Transverse colon (tissue), 4 donors: ENCODE results near the gene PPCDC. TPM values are rescaled to one million over a fixed set of nuclear protein-coding genes. Genes with fewer than 3 reads are reported as not detected.

Experiments
- DNase-seq: peaks from one replicate; pipeline ENCODE4 v3.0.0-alpha.2; 2019
- H3K27ac ChIP-seq, 4 donors: fragments of 200-600 bp; sonication (generic); 2 replicates each; pipeline ENCODE4 v1.5.1; 2016 to 2018; ENCODE audit warnings: inconsistent platforms in 4 of 4
- H3K27me3 ChIP-seq: fragments of 200-600 bp; sonication (generic); 2 replicates; pipeline ENCODE4 v1.5.1; 2017; ENCODE audit warnings: inconsistent platforms
- H3K36me3 ChIP-seq, 4 donors: fragments of 200-600 bp; sonication (generic); 2 replicates each; pipeline ENCODE4 v1.5.1; 2017 to 2019; ENCODE audit warnings: inconsistent platforms in 4 of 4
- H3K4me1 ChIP-seq, 4 donors: fragments of 200-600 bp; sonication (generic); 2 replicates each; pipeline ENCODE4 v1.5.1; 2017 to 2020; ENCODE audit warnings: inconsistent platforms in 4 of 4
- H3K4me3 ChIP-seq, 4 donors: fragments of 200-600 bp; sonication (generic); 1 replicate in 1 of 4; 2 replicates in 3 of 4; pipeline versions ENCODE4 v1.5.1 to v1.6.1; 2017 to 2019; ENCODE audit warnings: inconsistent platforms in 4 of 4
- H3K9me3 ChIP-seq, 2 donors: fragments of 200-600 bp; sonication (generic); 2 replicates each; pipeline ENCODE4 v1.5.1; 2017 to 2019; ENCODE audit warnings: inconsistent platforms in 2 of 2
- CTCF ChIP-seq, 5 experiments: fragments of 200-600 bp in 3 of 5; fragments of 450-650 bp in 2 of 5; sonication (generic) in 3 of 5; IDR thresholded peaks; 1 replicate in 2 of 5; 2 replicates in 3 of 5; pipeline ENCODE4 v1.5.1; 2016 to 2017; ENCODE audit warnings: antibody characterized with exemption in 5 of 5, inconsistent platforms in 3 of 5, mild to moderate bottlenecking in 2 of 5, moderate library complexity in 1 of 5
- EP300 ChIP-seq: sonication (generic); formaldehyde crosslinking; IDR thresholded peaks from one replicate; pipeline ENCODE4 v1.6.1; 2017; ENCODE audit warnings: antibody characterized with exemption, low read depth
- POLR2A ChIP-seq: fragments of 450-650 bp; IDR thresholded peaks from one replicate; pipeline ENCODE4 v1.6.1; 2016; ENCODE audit warnings: antibody characterized with exemption, mild to moderate bottlenecking, moderate library complexity
- POLR2AphosphoS5 ChIP-seq, 3 donors: sonication (generic); formaldehyde crosslinking; IDR thresholded peaks; one replicate each; pipeline ENCODE4 v1.6.1; 2016; ENCODE audit warnings: antibody characterized with exemption in 3 of 3
- WGBS, 2 donors: methylation state at CpG; one replicate each; pipeline ENCODE4 v1.1.5; 2018; ENCODE audit warnings: low coverage in 1 of 2; 5-methylcytosine and 5-hydroxymethylcytosine counted together
- in situ Hi-C, 4 donors: fragments of 200-750 bp; cut with MboI; loops; one replicate each; pipeline versions ENCODE4 v1.15.0 to v1.15.1; 2017; ENCODE audit warnings: low sequenced_read_pairs in 3 of 4, low pct_ligation_motif_present in 1 of 4, low pct_unique_long_range_greater_than_20kb in 1 of 4
- intact Hi-C: fragments of 100-400 bp; cut with DNase I; formaldehyde crosslinking; loops from one replicate; pipeline ENCODE4 v1.15.1; 2023; ENCODE audit warnings: low total_unique reads
- total RNA-seq, 4 donors: library from RNA; depleted of rRNA; stranded (reverse); fragments of >200 nt; gene quantifications; one replicate each; pipeline ENCODE4 v1.1.0, GENCODE V29; 2016

The PPCDC gene
- total RNA-seq, 4 donors from 2014 or later, result 5.2 to 54.5 (median 25.2) TPM

GRCh38 chr15:75033809-75034208, 10.4 kb downstream of the PPCDC start:
- Histone ChIP-seq H3K9me3 (no peaks in the 10 kb centered on the region), H3K27me3 (no peaks in the 10 kb centered on the region), H3K36me3 (no peaks in the 10 kb centered on the region), H3K27ac (no peak overlapping the region), H3K4me1 (peaks cover 9 to 47% (median 19%) of the 10 kb centered on the region in 4 donors), H3K4me3 (no peak overlapping the region)
- no peak for DNase-seq
- no peak for TF ChIP-seq POLR2AphosphoS5 (IDR thresholded peaks at IDR 0.05)
- TF ChIP-seq EP300, result no peak
- no peak for TF ChIP-seq CTCF (IDR thresholded peaks at IDR 0.05)
- TF ChIP-seq POLR2A, result no peak
- in situ Hi-C loops, result loop anchor here in 2 of 4 donors (5.0 to 10.0 kb wide), 2 partner anchors 168 to 171 kb away; partner anchors contain the start of gene C15orf39 (in 2 of the 2)
- WGBS, 2 donors, result 86% methylated on average over 2 to 6 of the region's 6 CpGs
- intact Hi-C loops, result no loop called here

GRCh38 chr15:75034615-75035014, 11.2 kb downstream of the PPCDC start:
- no peaks in the 10 kb centered on the region for H3K36me3 ChIP-seq
- H3K4me1 ChIP-seq, result peaks cover 6 to 39% (median 15%) of the 10 kb centered on the region in 4 donors
- intact Hi-C loops (no loop called here), in situ Hi-C loops (loop anchor here in 2 of 4 donors (5.0 to 10.0 kb wide), 2 partner anchors 168 to 170 kb away; partner anchors contain the start of gene C15orf39 (in 2 of the 2))
- WGBS, 2 donors, result 88 to 97% methylated on average over 4 to 8 of the region's 8 CpGs
- TF ChIP-seq POLR2A (no peak), POLR2AphosphoS5 (IDR thresholded peaks at IDR 0.05) (no peak), EP300 (no peak), CTCF (IDR thresholded peaks at IDR 0.05) (no peak)
- H3K9me3 ChIP-seq, result no peaks in the 10 kb centered on the region
- H3K4me3 ChIP-seq, result no peak overlapping the region
- no peaks in the 10 kb centered on the region for H3K27me3 ChIP-seq
- DNase-seq, result no peak
- H3K27ac ChIP-seq, result no peak overlapping the region

- Histone ChIP-seq H3K9me3 (no peaks in the 10 kb centered on the region), H3K36me3 (no peaks in the 10 kb centered on the region), H3K27me3 (no peaks in the 10 kb centered on the region), H3K27ac (peak overlapping the region in 3 of 4 donors; percentile 17 to 36 (median 19)), H3K4me1 (peaks cover 0 to 30% (median 6%) of the 10 kb centered on the region in 4 donors), H3K4me3 (no peak overlapping the region)
- 49 to 70% methylated on average over 2 of the region's 2 CpGs for WGBS, 2 donors
- in situ Hi-C loops (loop anchor here in 1 of 4 donors (10.0 kb wide), 1 partner anchor 169 kb away; the partner anchor contains the start of gene C15orf39), intact Hi-C loops (no loop called here)
- TF ChIP-seq POLR2AphosphoS5 (IDR thresholded peaks at IDR 0.05) (peak in 1 of 3 donors; percentile 41), POLR2A (no peak)
- peak; percentile 68 for DNase-seq
Observed at GRCh38 chr15:75036212-75036616, 12.8 kb downstream of the PPCDC start.

GRCh38 chr15:75037685-75038084, 14.3 kb downstream of the PPCDC start:
- Histone ChIP-seq H3K27me3 (no peaks in the 10 kb centered on the region), H3K4me3 (no peak overlapping the region), H3K9me3 (no peaks in the 10 kb centered on the region), H3K4me1 (peaks cover 2 to 28% (median 13%) of the 10 kb centered on the region in 4 donors), H3K36me3 (no peaks in the 10 kb centered on the region), H3K27ac (no peak overlapping the region)
- no peak for DNase-seq
- intact Hi-C loops, result no loop called here
- WGBS, 2 donors, result 50 to 81% methylated on average over 3 to 6 of the region's 6 CpGs
- in situ Hi-C loops, result loop anchor here in 1 of 4 donors (10.0 kb wide), 1 partner anchor 167 kb away; the partner anchor contains the start of gene C15orf39
- TF ChIP-seq POLR2A, result no peak
- TF ChIP-seq POLR2AphosphoS5 (IDR thresholded peaks at IDR 0.05), result no peak
- no peak for TF ChIP-seq CTCF (IDR thresholded peaks at IDR 0.05)
- TF ChIP-seq EP300, result no peak
